ENCODE data around the gene GIT2.
A peak's percentile ranks its signal among the peaks of the same experiment; 100 is the strongest.

The GIT2 gene

GRCh38 chr12:109952160-109952858 is 43.9 kb downstream of the GIT2 start:
- Mint-ChIP-seq H3K9me3 (peaks cover 3% of the 10 kb centered on the region), H3K27me3 (ENCODE audit: low read depth, poor library complexity) (no peaks in the 10 kb centered on the region), H3K27ac (peak overlapping the region; percentile 3), H3K4me1 (peaks cover 32% of the 10 kb centered on the region), H3K36me3 (ENCODE audit: low read depth) (peaks cover 63% of the 10 kb centered on the region), H3K4me3 (no peak overlapping the region)
- no peak for DNase-seq
- no peak for TF ChIP-seq CTCF (IDR thresholded peaks at IDR 0.05)

- peaks cover 64% of the 10 kb centered on the region for H3K36me3 Mint-ChIP-seq (ENCODE audit: low read depth)
- no peaks in the 10 kb centered on the region for H3K9me3 Mint-ChIP-seq
- no peaks in the 10 kb centered on the region for H3K27me3 Mint-ChIP-seq (ENCODE audit: low read depth, poor library complexity)
- no peak for DNase-seq
- peak overlapping the region; percentile 49 for H3K27ac Mint-ChIP-seq
- TF ChIP-seq CTCF (IDR thresholded peaks at IDR 0.05) = no peak
- peaks cover 37% of the 10 kb centered on the region for H3K4me1 Mint-ChIP-seq
- H3K4me3 Mint-ChIP-seq = no peak overlapping the region
These were observed 44.4 kb downstream of the GIT2 start for GRCh38 chr12:109951751-109952150.

- no peaks in the 10 kb centered on the region for H3K27me3 Mint-ChIP-seq (ENCODE audit: low read depth, poor library complexity)
- no peak overlapping the region for H3K27ac Mint-ChIP-seq
- peaks cover 62% of the 10 kb centered on the region for H3K36me3 Mint-ChIP-seq (ENCODE audit: low read depth)
- H3K4me1 Mint-ChIP-seq = peaks cover 44% of the 10 kb centered on the region
- DNase-seq = no peak
- H3K4me3 Mint-ChIP-seq = no peak overlapping the region
- no peaks in the 10 kb centered on the region for H3K9me3 Mint-ChIP-seq
- no peak for TF ChIP-seq CTCF (IDR thresholded peaks at IDR 0.05)
These were observed 45.0 kb downstream of the GIT2 start for GRCh38 chr12:109951136-109951535.

- Mint-ChIP-seq H3K27ac (no peak overlapping the region), H3K27me3 (ENCODE audit: low read depth, poor library complexity) (no peaks in the 10 kb centered on the region), H3K4me1 (peaks cover 47% of the 10 kb centered on the region), H3K4me3 (no peak overlapping the region), H3K9me3 (no peaks in the 10 kb centered on the region), H3K36me3 (ENCODE audit: low read depth) (peaks cover 59% of the 10 kb centered on the region)
- no peak for TF ChIP-seq CTCF (IDR thresholded peaks at IDR 0.05)
- DNase-seq = no peak
These were observed 45.5 kb downstream of the GIT2 start for GRCh38 chr12:109950625-109951024.

GRCh38 chr12:109949089-109949488 is 47.1 kb downstream of the GIT2 start:
- DNase-seq = no peak
- Mint-ChIP-seq H3K27ac (peak overlapping the region; percentile 20), H3K4me3 (no peak overlapping the region), H3K36me3 (ENCODE audit: low read depth) (peaks cover 48% of the 10 kb centered on the region), H3K27me3 (ENCODE audit: low read depth, poor library complexity) (no peaks in the 10 kb centered on the region), H3K4me1 (peaks cover 61% of the 10 kb centered on the region), H3K9me3 (no peaks in the 10 kb centered on the region)
- no peak for TF ChIP-seq CTCF (IDR thresholded peaks at IDR 0.05)

- no peaks in the 10 kb centered on the region for H3K27me3 Mint-ChIP-seq (ENCODE audit: low read depth, poor library complexity)
- DNase-seq = no peak
- H3K36me3 Mint-ChIP-seq (ENCODE audit: low read depth) = peaks cover 42% of the 10 kb centered on the region
- H3K4me3 Mint-ChIP-seq = no peak overlapping the region
- TF ChIP-seq CTCF (IDR thresholded peaks at IDR 0.05) = no peak
- no peaks in the 10 kb centered on the region for H3K9me3 Mint-ChIP-seq
- no peak overlapping the region for H3K27ac Mint-ChIP-seq
- peaks cover 61% of the 10 kb centered on the region for H3K4me1 Mint-ChIP-seq
These were observed 47.8 kb downstream of the GIT2 start for GRCh38 chr12:109948368-109948767.

All from nephron progenitor cell (in vitro differentiated cells).